ENCODE measurements around the gene ZSWIM2. TPM values are rescaled to one million over a fixed set of nuclear protein-coding genes. Genes with fewer than 3 reads are reported as not detected.

The ZSWIM2 gene
- total RNA-seq, 1 experiment from 2014 or later, result not detected

GRCh38 chr2:186887107-186888090, 38.4 kb upstream of the ZSWIM2 start:
- Histone ChIP-seq H3K36me3 (ENCODE audit: control insufficient read depth, insufficient read depth, low read length) (no peaks in the 10 kb centered on the region), H3K4me1 (ENCODE audit: control insufficient read depth, insufficient read depth, low read length) (no peaks in the 10 kb centered on the region), H3K4me3 (ENCODE audit: low read depth in 2 of 2, low read length in 2 of 2) (no peak overlapping the region), H3K27me3 (ENCODE audit: control insufficient read depth, insufficient read depth, low read length) (no peaks in the 10 kb centered on the region), H3K27ac (ENCODE audit: low read length) (no peak overlapping the region), H3K9me3 (ENCODE audit: control insufficient read depth, insufficient read depth, low read depth, low read length) (no peaks in the 10 kb centered on the region)
- no TSS peak for BruUV-seq (replicated peaks)
- in situ Hi-C loops (cut with HindIII; ENCODE audit: low pct_unique_long_range_greater_than_20kb, low sequenced_read_pairs) (no loop called here), intact Hi-C loops (cut with micrococcal nuclease; ENCODE audit: unreplicated experiment) (no loop called here)
- POLR2A ChIA-PET, result no interaction called here
- TF ChIP-seq TCF7L2 (IDR thresholded peaks at IDR 0.05; ENCODE audit: low read depth, low read length) (no peak), CTCF (IDR thresholded peaks at IDR 0.05) (no peak), POLR2AphosphoS5 (IDR thresholded peaks at IDR 0.05; ENCODE audit: low read depth, low read length) (no peak), SIN3A (IDR thresholded peaks at IDR 0.05; ENCODE audit: borderline replicate concordance, insufficient read depth, low read depth, low read length) (no peak)
- TF ChIP-seq, protein P1, sequence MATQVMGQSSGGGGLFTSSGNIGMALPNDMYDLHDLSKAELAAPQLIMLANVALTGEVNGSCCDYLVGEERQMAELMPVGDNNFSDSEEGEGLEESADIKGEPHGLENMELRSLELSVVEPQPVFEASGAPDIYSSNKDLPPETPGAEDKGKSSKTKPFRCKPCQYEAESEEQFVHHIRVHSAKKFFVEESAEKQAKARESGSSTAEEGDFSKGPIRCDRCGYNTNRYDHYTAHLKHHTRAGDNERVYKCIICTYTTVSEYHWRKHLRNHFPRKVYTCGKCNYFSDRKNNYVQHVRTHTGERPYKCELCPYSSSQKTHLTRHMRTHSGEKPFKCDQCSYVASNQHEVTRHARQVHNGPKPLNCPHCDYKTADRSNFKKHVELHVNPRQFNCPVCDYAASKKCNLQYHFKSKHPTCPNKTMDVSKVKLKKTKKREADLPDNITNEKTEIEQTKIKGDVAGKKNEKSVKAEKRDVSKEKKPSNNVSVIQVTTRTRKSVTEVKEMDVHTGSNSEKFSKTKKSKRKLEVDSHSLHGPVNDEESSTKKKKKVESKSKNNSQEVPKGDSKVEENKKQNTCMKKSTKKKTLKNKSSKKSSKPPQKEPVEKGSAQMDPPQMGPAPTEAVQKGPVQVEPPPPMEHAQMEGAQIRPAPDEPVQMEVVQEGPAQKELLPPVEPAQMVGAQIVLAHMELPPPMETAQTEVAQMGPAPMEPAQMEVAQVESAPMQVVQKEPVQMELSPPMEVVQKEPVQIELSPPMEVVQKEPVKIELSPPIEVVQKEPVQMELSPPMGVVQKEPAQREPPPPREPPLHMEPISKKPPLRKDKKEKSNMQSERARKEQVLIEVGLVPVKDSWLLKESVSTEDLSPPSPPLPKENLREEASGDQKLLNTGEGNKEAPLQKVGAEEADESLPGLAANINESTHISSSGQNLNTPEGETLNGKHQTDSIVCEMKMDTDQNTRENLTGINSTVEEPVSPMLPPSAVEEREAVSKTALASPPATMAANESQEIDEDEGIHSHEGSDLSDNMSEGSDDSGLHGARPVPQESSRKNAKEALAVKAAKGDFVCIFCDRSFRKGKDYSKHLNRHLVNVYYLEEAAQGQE (IDR thresholded peaks at IDR 0.05; ENCODE audit: insufficient read depth in 1 of 2, low read depth in 2 of 2, low read length in 1 of 2), result no peak
- no peak for DNase-seq (ENCODE audit: low read depth, low spot score)
- CTCF ChIA-PET, result no interaction called here
- no peak for ATAC-seq

DNA sequence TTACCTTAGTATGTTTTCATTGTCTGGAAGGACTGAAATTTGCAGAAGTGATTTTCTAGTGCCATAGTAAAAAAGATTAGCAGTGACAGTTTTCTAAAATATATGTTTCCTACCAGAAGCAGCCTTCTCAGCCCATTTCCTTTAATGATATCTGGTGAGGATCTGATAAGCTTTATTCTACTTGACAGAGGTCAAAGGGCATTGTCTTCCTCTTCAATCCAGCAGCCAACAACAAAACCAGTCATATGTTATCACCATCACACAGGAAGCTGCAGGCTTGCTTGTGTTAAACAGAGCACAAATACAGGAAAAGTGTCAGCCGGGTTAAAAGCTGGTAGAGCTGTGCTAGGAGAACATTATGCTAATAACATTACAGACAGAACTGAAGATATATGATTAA, 35.6 kb upstream of the ZSWIM2 start:
- no TSS peak for BruUV-seq (replicated peaks)
- no peak overlapping the region for H3K27ac ChIP-seq (ENCODE audit: low read length)
- ChIA-PET CTCF (no interaction called here), POLR2A (no interaction called here)
- no peak overlapping the region for H3K4me3 ChIP-seq (ENCODE audit: low read depth in 2 of 2, low read length in 2 of 2)
- in situ Hi-C loops (cut with HindIII; ENCODE audit: low pct_unique_long_range_greater_than_20kb, low sequenced_read_pairs) (no loop called here), intact Hi-C loops (cut with micrococcal nuclease; ENCODE audit: unreplicated experiment) (no loop called here)
- ATAC-seq (no peak), DNase-seq (ENCODE audit: low read depth, low spot score) (no peak)
- H3K4me1 ChIP-seq (ENCODE audit: control insufficient read depth, insufficient read depth, low read length), result no peaks in the 10 kb centered on the region
- TF ChIP-seq SIN3A (IDR thresholded peaks at IDR 0.05; ENCODE audit: borderline replicate concordance, insufficient read depth, low read depth, low read length) (no peak), TCF7L2 (IDR thresholded peaks at IDR 0.05; ENCODE audit: low read depth, low read length) (no peak), POLR2AphosphoS5 (IDR thresholded peaks at IDR 0.05; ENCODE audit: low read depth, low read length) (no peak), CTCF (IDR thresholded peaks at IDR 0.05) (no peak)
- TF ChIP-seq, protein P1 (IDR thresholded peaks at IDR 0.05; ENCODE audit: insufficient read depth in 1 of 2, low read depth in 2 of 2, low read length in 1 of 2), result no peak
- H3K36me3 ChIP-seq (ENCODE audit: control insufficient read depth, insufficient read depth, low read length), result no peaks in the 10 kb centered on the region
- no peaks in the 10 kb centered on the region for H3K27me3 ChIP-seq (ENCODE audit: control insufficient read depth, insufficient read depth, low read length)
- no peaks in the 10 kb centered on the region for H3K9me3 ChIP-seq (ENCODE audit: control insufficient read depth, insufficient read depth, low read depth, low read length)

Data from Panc1 (cell line).